GM18517 (cell line): ENCODE data around the gene HARBI1.
"Not testable (repeated sequence)": the region's sequence is repeated elsewhere in the genome, so short reads cannot be mapped to it uniquely, and the experiment has no call there.

ENCODE experiments used
- ATAC-seq: cut with Tn5 transposase; IDR thresholded peaks from one replicate; pipeline ENCODE4 v1.9.1; 2021; ENCODE audit warnings: mild to moderate bottlenecking, moderate library complexity; ENCODE audit not compliant: unreplicated experiment

Gene HARBI1

DNA sequence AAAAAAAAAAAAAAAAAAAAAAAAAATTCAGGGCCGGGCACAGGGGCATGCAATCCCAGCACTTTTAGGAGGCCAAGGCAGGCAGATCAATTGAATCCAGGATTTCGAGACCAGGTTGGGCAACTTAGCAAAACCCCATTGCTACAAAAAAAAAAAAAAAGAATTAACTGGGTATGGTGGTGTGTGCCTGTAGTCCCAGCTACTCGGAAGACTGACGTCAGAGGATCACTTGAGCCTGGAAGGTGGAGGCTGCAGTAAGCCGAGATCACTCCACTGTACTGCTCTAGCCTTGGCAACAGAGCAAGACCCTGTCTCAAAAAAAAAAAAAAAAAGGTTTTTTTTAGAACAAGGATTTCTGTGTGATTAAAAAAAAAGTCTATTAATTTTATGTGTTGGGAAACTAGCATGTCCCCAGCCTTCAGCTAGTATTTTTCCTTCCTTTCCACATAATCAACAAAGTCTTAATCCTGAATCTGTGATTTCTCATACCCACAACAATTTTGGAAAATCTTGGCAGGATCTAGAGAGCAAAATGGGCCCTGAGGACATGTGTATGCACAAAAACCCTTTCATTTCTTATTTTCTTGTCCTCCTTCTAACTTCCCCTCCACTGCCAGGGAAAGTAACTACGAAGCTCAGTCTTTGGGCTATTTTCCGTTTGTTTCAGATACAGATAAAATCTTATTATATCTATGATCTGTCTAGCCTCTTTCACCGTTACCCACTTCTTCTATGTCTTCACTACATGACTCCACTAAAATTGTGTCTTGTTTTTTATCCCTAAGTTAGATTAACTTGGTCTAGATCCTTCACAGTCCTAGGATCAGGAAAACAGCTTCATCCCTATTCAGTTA is 17.5 kb downstream of the HARBI1 start:
- no peak for ATAC-seq

- no peak for ATAC-seq
Observed at GRCh38 chr11:46597609-46598219, 19.3 kb downstream of the HARBI1 start.

DNA sequence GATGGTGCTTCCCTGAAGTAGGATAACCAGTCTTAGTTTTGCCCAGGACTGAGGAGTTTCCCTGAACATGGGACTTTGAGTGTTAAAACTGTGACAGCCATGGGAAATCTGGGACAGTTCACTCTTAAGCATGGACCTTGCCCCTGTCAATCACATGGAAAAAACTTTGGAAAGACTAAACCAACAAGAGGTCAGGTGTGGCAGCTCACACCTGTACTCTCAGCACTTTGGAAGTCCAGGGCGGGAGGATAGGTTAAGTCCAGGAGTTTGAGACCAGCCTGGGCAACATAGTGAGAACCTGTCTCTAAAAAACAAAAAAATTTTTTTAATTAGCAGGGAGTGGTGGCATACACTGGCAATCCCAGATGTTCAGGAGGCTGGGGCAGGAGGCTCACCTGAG is 19.9 kb downstream of the HARBI1 start:
- ATAC-seq, result no peak

GRCh38 chr11:46594785-46595184 is 22.2 kb downstream of the HARBI1 start:
- no peak for ATAC-seq

DNA sequence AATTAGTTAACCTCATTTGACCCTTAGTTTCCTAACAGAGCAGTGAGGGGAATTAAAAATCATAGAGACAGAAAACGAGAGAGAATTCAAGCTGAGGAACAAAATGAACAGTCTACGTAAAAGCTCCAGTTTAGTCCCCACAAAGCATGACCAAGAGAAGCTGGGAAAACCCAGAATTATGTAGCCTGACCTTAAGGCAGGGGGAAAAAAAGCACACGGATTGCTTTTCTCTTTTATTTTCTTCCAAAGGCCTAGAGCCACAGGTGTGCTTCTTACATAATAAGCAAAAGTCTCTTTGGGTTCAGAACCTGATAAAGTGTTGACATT is 22.7 kb downstream of the HARBI1 start:
- ATAC-seq, result no peak

- peak; percentile 89 for ATAC-seq
Observed at GRCh38 chr11:46593550-46594373, 23.3 kb downstream of the HARBI1 start, which contains the start of gene AMBRA1. AMBRA1 (minus strand) TSS chr11:46594023; CDS start chr11:46548380, 45,643 bp downstream.

- no peak for ATAC-seq
Observed at GRCh38 chr11:46590740-46591605, 26.1 kb downstream of the HARBI1 start.

- no peak for ATAC-seq
Observed at GRCh38 chr11:46588915-46589314, 28.1 kb downstream of the HARBI1 start.

GRCh38 chr11:46588131-46588530 is 28.9 kb downstream of the HARBI1 start:
- ATAC-seq, result no peak

GRCh38 chr11:46583513-46583912 is 33.5 kb downstream of the HARBI1 start:
- not testable (repeated sequence) for ATAC-seq

DNA sequence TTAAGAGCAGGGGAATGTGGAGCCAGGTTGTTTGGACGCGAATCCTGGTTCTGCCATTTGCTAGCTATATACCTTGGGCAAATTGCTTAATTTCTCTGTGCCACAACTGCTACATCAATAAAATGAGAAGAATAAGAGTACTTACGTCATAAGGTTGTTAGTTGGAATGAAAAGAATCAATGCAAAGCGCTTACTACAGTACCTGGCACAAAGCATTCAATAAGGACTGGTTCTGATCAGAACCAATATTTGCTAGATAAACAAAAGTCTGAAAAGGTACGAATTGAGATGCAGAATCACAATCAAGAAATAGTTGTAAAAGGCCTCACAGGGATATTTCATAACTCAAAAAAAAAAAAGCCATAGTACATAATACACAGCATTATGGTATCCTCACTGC is 34.4 kb downstream of the HARBI1 start:
- no peak for ATAC-seq

DNA sequence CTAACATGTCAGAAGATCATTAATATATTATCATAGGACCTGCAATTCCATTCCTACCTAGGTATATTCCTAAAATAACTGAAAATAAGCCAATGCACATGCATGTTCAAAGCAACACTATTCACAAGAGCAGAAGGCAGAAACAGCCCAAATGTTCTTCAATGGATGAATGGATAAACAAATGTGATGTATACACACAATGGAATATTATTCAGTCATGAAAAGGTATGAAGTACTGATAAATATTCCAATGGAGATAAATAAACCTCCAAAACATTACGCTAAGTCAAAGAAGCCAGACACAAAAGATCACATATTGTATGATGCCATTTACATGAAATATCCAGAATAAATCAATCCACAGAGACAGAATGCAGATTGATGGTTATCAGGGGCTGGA is 40.0 kb downstream of the HARBI1 start:
- ATAC-seq, result no peak

DNA sequence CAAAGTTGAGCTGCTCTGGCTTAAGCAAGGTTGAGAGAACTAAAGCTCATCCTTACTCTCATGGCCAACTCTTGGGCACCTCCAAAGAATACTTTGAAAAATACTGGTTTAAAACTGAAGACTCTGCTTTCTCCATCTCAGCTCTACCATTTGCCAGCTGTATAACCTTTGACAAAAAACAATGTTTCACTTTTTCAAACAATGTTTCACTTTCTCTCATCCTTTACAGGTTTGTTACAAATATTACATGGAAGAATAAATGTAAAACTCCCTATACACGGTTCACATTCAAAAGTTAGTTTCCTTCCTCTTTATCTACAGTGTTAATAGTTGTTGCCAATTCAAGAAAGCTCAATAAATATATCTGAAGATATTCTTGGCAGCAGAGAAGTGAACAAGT is 42.4 kb downstream of the HARBI1 start:
- no peak for ATAC-seq

DNA sequence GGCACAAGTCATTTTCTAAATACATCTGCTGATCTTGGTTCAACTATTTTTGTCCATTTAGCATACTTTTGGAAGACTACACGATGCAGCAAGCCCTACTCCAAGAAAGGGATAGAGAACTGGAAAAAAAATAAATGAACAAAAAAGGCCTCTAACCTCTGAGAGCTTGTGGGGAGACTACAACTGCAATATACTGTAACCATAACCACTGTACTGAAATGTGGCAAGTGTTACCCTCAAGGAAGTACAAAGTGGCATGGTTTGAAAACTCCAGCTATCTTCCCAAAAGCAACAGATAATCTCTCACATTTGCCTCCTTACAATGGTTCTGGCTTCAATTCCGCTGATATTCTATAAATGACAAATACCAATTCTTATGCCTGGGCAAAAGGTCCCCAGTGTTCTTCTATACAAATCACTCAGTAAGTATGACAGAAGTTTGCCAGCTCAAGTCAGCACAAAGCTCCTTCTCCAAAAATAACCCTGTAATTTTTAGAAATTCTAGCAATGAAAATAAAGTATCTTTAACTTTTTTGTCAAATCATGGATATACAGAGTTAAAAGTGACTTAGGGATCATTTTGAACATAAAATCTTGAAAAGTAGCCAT is 46.1 kb downstream of the HARBI1 start:
- ATAC-seq, result no peak

GRCh38 chr11:46565232-46565840 is 51.7 kb downstream of the HARBI1 start:
- no peak for ATAC-seq

- no peak for ATAC-seq
Observed at GRCh38 chr11:46564459-46564858, 52.6 kb downstream of the HARBI1 start.

GRCh38 chr11:46562527-46562926 is 54.5 kb downstream of the HARBI1 start:
- ATAC-seq, result no peak

GRCh38 chr11:46560300-46560991 is 56.6 kb downstream of the HARBI1 start:
- no peak for ATAC-seq

- no peak for ATAC-seq
Observed at GRCh38 chr11:46559815-46560214, 57.2 kb downstream of the HARBI1 start.
